ENCODE results near the gene KLHL36.

The KLHL36 gene

GRCh38 chr16:84703681-84704080 lies 55.4 kb downstream of the KLHL36 start:
- no peak overlapping the region for H3K4me3 ChIP-seq (ENCODE audit: low read depth, low read length)
- DNase-seq (ENCODE audit: low read depth): no peak
- TF ChIP-seq CTCF (IDR thresholded peaks at IDR 0.05; ENCODE audit: control insufficient read depth, extremely low read depth, insufficient read depth): no peak

- H3K4me3 ChIP-seq (ENCODE audit: low read depth, low read length): no peak overlapping the region
Observed at GRCh38 chr16:84704253-84704652, 55.9 kb downstream of the KLHL36 start.

GRCh38 chr16:84706856-84707255 lies 58.5 kb downstream of the KLHL36 start:
- DNase-seq (ENCODE audit: low read depth): peak; percentile 85
- no peak for TF ChIP-seq CTCF (IDR thresholded peaks at IDR 0.05; ENCODE audit: control insufficient read depth, extremely low read depth, insufficient read depth)
- H3K4me3 ChIP-seq (ENCODE audit: low read depth, low read length): no peak overlapping the region

More at GRCh38 chr16:84704253-84704652, 55.9 kb downstream of the KLHL36 start:
- DNase-seq (ENCODE audit: low read depth): no peak
- TF ChIP-seq CTCF (IDR thresholded peaks at IDR 0.05; ENCODE audit: control insufficient read depth, extremely low read depth, insufficient read depth): no peak

GRCh38 chr16:84709609-84710008 lies 61.3 kb downstream of the KLHL36 start:
- no peak for TF ChIP-seq CTCF (IDR thresholded peaks at IDR 0.05; ENCODE audit: control insufficient read depth, extremely low read depth, insufficient read depth)
- no peak for DNase-seq (ENCODE audit: low read depth)
- H3K4me3 ChIP-seq (ENCODE audit: low read depth, low read length): no peak overlapping the region

- H3K4me3 ChIP-seq (ENCODE audit: low read depth, low read length): no peak overlapping the region
- DNase-seq (ENCODE audit: low read depth): no peak
- TF ChIP-seq CTCF (IDR thresholded peaks at IDR 0.05; ENCODE audit: control insufficient read depth, extremely low read depth, insufficient read depth): no peak
Observed at GRCh38 chr16:84710686-84711085, 62.4 kb downstream of the KLHL36 start.
